HUES64 (cell line): ENCODE results near the gene TARDBP.
"Not testable (repeated sequence)": the region's sequence is repeated elsewhere in the genome, so short reads cannot be mapped to it uniquely, and the experiment has no call there.

Experiments
- H3K27ac ChIP-seq: 2 replicates; pipeline ENCODE4 v1.7.0; 2013; ENCODE audit warnings: low read depth, low read length, inconsistent platforms
- H3K27me3 ChIP-seq: 2 replicates; pipeline ENCODE4 v1.6.1; 2013; ENCODE audit warnings: mild to moderate bottlenecking, low read length; ENCODE audit not compliant: insufficient read depth
- H3K36me3 ChIP-seq: 2 replicates; pipeline ENCODE4 v1.6.1; 2013; ENCODE audit warnings: mild to moderate bottlenecking, low read length; ENCODE audit not compliant: insufficient read depth
- H3K4me1 ChIP-seq: 2 replicates; pipeline ENCODE4 v1.6.1; 2013; ENCODE audit warnings: mild to moderate bottlenecking, low read length, moderate library complexity; ENCODE audit not compliant: insufficient read depth
- H3K4me3 ChIP-seq: 2 replicates; pipeline ENCODE4 v1.5.1; 2013; ENCODE audit warnings: mild to moderate bottlenecking, low read length, moderate library complexity
- H3K9ac ChIP-seq: 2 replicates; pipeline ENCODE4 v1.6.1; 2013; ENCODE audit warnings: mild to moderate bottlenecking, low read depth, low read length
- H3K9me3 ChIP-seq: 2 replicates; pipeline ENCODE4 v1.6.1; 2013; ENCODE audit warnings: low read depth, low read length; ENCODE audit not compliant: insufficient read depth
- WGBS: fragments of 150-250, 120-280 bp; methylation state at CpG from one replicate; pipeline ENCODE4 v1.1.7; 2013; ENCODE audit warnings: missing lambda C conversion rate; 5-methylcytosine and 5-hydroxymethylcytosine counted together

The TARDBP gene

DNA sequence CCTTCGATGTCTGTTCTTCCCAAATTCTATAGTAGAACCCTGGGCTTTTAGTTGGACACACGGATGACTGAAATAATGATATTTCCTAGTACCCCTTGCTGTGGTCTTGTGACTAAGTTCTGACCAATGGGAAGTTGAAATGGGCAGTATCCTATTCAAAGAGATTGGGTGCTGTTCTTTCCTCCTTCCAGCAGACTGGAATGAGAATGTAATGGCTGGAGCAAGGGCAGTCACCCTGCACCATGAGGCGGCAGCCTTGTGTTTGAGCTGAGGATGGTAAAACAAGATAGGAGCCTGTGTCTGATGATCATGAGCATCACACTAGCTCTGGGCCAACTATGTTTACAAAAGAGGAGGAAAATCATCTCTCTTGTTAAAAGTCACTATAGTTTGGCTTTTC lies 52.5 kb downstream of the TARDBP start:
- Histone ChIP-seq H3K9me3 (no peaks in the 10 kb centered on the region), H3K9ac (no peak overlapping the region), H3K4me3 (no peak overlapping the region), H3K4me1 (no peaks in the 10 kb centered on the region), H3K27ac (no peak overlapping the region), H3K27me3 (no peaks in the 10 kb centered on the region), H3K36me3 (peaks cover 60% of the 10 kb centered on the region)
- 93% methylated on average over 3 of the region's 3 CpGs for WGBS

- 100% methylated on average over 1 of the region's 1 CpG for WGBS
- peaks cover 69% of the 10 kb centered on the region for H3K36me3 ChIP-seq
- H3K9me3 ChIP-seq, result no peaks in the 10 kb centered on the region
- no peaks in the 10 kb centered on the region for H3K27me3 ChIP-seq
- no peak overlapping the region for H3K9ac ChIP-seq
- no peaks in the 10 kb centered on the region for H3K4me1 ChIP-seq
- no peak overlapping the region for H3K4me3 ChIP-seq
- no peak overlapping the region for H3K27ac ChIP-seq
Observed at GRCh38 chr1:11065796-11066195, 53.3 kb downstream of the TARDBP start.

- H3K9ac ChIP-seq, result no peak overlapping the region
- no peak overlapping the region for H3K4me3 ChIP-seq
- H3K4me1 ChIP-seq, result no peaks in the 10 kb centered on the region
- H3K27me3 ChIP-seq, result no peaks in the 10 kb centered on the region
- 94% methylated on average over 18 of the region's 18 CpGs for WGBS
- H3K27ac ChIP-seq, result no peak overlapping the region
- H3K9me3 ChIP-seq, result no peaks in the 10 kb centered on the region
- H3K36me3 ChIP-seq, result peaks cover 87% of the 10 kb centered on the region
Observed at GRCh38 chr1:11067716-11068599, 55.5 kb downstream of the TARDBP start.

GRCh38 chr1:11068600-11069473 lies 56.4 kb downstream of the TARDBP start:
- Histone ChIP-seq H3K27ac (no peak overlapping the region), H3K9me3 (no peaks in the 10 kb centered on the region), H3K4me1 (no peaks in the 10 kb centered on the region), H3K4me3 (no peak overlapping the region), H3K36me3 (peaks cover 90% of the 10 kb centered on the region), H3K27me3 (no peaks in the 10 kb centered on the region), H3K9ac (no peak overlapping the region)
- 95% methylated on average over 17 of the region's 17 CpGs for WGBS

- H3K9ac ChIP-seq, result no peak overlapping the region
- H3K9me3 ChIP-seq, result no peaks in the 10 kb centered on the region
- no peaks in the 10 kb centered on the region for H3K4me1 ChIP-seq
- no peak overlapping the region for H3K27ac ChIP-seq
- 95% methylated on average over 11 of the region's 11 CpGs for WGBS
- no peaks in the 10 kb centered on the region for H3K27me3 ChIP-seq
- H3K4me3 ChIP-seq, result no peak overlapping the region
- peaks cover 94% of the 10 kb centered on the region for H3K36me3 ChIP-seq
Observed at GRCh38 chr1:11070876-11071275, 58.4 kb downstream of the TARDBP start.

DNA sequence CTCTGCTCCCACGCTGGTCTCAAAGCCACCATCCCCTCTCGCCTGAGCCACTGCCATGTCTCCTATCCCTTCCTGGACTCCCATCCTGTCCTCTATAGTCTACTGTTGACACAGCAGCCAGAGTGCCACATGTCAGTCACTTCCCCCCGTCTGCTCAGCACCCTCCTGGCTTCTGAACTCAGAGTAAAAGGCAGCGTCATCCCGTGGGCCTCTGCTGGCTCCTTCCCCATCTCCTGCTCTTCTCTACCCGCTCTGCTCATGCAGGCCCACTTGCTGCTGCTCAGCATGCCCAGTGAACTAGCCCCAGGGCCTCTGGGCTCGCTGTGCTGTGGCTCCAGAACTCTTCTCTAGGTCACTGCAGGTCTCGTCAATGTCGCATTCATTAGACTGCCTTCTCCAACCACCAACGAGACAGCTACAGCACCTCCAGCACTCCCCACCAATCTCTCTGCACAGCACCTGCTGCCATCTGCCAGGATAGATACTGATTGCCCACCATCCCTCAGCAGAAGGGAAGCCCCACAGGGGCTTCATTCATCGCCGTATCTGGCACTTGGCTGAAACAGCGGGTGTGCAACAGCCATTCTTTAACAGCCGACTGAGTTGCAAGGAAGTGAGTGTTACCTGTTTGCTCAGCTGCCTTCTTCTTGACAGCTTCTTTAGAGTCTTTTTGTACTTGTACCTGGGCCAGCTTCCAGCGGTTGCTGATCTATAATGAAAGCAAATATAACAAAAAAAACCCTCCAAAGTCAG lies 59.2 kb downstream of the TARDBP start:
- Histone ChIP-seq H3K27ac (no peak overlapping the region), H3K4me3 (no peak overlapping the region), H3K9me3 (no peaks in the 10 kb centered on the region), H3K36me3 (peaks cover 94% of the 10 kb centered on the region), H3K27me3 (no peaks in the 10 kb centered on the region), H3K9ac (no peak overlapping the region), H3K4me1 (no peaks in the 10 kb centered on the region)
- WGBS, result 92% methylated on average over 15 of the region's 15 CpGs

DNA sequence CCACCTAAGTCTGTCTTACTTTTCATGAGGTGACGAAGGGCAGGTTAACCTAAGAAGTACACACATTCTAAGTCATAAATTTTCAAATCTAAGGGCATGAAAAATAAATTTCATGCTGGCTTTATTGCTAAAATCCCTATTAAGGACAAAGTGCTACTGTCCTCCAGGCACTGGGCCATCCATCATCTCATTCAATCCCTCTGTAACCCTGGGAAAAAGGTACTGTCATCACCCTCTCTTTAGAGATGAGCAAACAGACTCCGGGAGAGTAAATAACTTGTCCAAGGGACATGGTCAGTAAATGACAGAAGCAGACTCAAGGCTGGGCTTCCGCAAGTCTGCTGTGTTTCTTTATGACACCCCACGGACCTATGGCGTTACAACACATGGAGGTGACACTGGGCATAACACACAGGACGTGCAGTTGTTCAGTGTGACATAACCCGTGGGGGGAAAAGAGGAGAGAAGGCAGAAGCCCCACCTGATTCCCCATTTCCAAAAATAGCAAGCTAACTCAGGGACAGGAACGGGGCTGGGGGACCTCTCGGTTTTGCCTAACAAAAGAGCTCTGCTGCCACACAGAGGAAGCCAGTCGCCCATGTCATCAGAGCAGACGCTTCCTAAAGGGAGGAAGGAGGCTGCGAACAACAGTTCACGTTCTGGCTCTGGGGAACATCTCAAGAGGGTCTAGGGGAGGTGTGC lies 59.9 kb downstream of the TARDBP start:
- 77% methylated on average over 13 of the region's 13 CpGs for WGBS
- Histone ChIP-seq H3K9ac (no peak overlapping the region), H3K36me3 (peaks cover 97% of the 10 kb centered on the region), H3K27me3 (no peaks in the 10 kb centered on the region), H3K27ac (no peak overlapping the region), H3K9me3 (no peaks in the 10 kb centered on the region), H3K4me1 (no peaks in the 10 kb centered on the region), H3K4me3 (no peak overlapping the region)

GRCh38 chr1:11073398-11073797 lies 60.9 kb downstream of the TARDBP start:
- H3K27ac ChIP-seq, H3K9ac ChIP-seq, H3K4me1 ChIP-seq, H3K27me3 ChIP-seq, H3K4me3 ChIP-seq, H3K9me3 ChIP-seq: not testable (repeated sequence)
- 95% methylated on average over 7 of the region's 7 CpGs for WGBS
- peaks cover 95% of the 10 kb centered on the region for H3K36me3 ChIP-seq
